Daoy (cell line): Measurements from ENCODE around the gene TKFC. TPM values are rescaled to one million over a fixed set of nuclear protein-coding genes. Genes with fewer than 3 reads are reported as not detected.
A peak's percentile ranks its signal among the peaks of the same experiment; 100 is the strongest.

Experiments used
- DNase-seq: peaks from one replicate; pipeline ENCODE4 v3.0.0-alpha.2; 2015; ENCODE audit warnings: low read depth
- total RNA-seq: library from RNA; depleted of rRNA; stranded (reverse); fragments of >200 nt; shearing (Covaris generic); gene quantifications from 2 replicates; pipeline ENCODE4 v1.2.3, GENCODE V29; 2014

Gene TKFC
- total RNA-seq, 1 experiment from 2014 or later = 28.0 TPM

GRCh38 chr11:61345954-61346843, 13.2 kb downstream of the TKFC start:
- DNase-seq = no peak

GRCh38 chr11:61347916-61348461, 15.0 kb downstream of the TKFC start:
- DNase-seq = peak; percentile 51

GRCh38 chr11:61349189-61349751, 16.2 kb downstream of the TKFC start:
- no peak for DNase-seq

GRCh38 chr11:61349916-61350315, 16.9 kb downstream of the TKFC start:
- no peak for DNase-seq

- DNase-seq = no peak
These were observed 17.3 kb downstream of the TKFC start for GRCh38 chr11:61350336-61350735.

- no peak for DNase-seq
These were observed 17.8 kb downstream of the TKFC start for GRCh38 chr11:61350803-61351202.

GRCh38 chr11:61352038-61352437, 19.0 kb downstream of the TKFC start:
- no peak for DNase-seq

- no peak for DNase-seq
These were observed 20.4 kb downstream of the TKFC start for GRCh38 chr11:61353131-61354067.

- no peak for DNase-seq
These were observed 21.2 kb downstream of the TKFC start for GRCh38 chr11:61354208-61354607.

- DNase-seq = no peak
These were observed 23.7 kb downstream of the TKFC start for GRCh38 chr11:61356706-61357105.

GRCh38 chr11:61357233-61357893, 24.3 kb downstream of the TKFC start:
- DNase-seq = no peak

GRCh38 chr11:61357894-61358239, 24.8 kb downstream of the TKFC start:
- no peak for DNase-seq

GRCh38 chr11:61358566-61358965, 25.5 kb downstream of the TKFC start:
- DNase-seq = no peak

GRCh38 chr11:61359516-61359915, 26.5 kb downstream of the TKFC start:
- DNase-seq = no peak

- no peak for DNase-seq
These were observed 28.3 kb downstream of the TKFC start for GRCh38 chr11:61361237-61361740.

GRCh38 chr11:61361741-61362541, 28.9 kb downstream of the TKFC start, which contains the start of the genes CYB561A3 and TMEM138:
Gene CYB561A3, minus strand, starts transcription at chr11:61361882. Its CDS starts 5,169 bp downstream, at chr11:61356713.
Gene TMEM138, plus strand, starts transcription at chr11:61362374. Its CDS starts 2,017 bp downstream, at chr11:61364391.
- peak; percentile 95 for DNase-seq

- DNase-seq = peak; percentile 43
These were observed 29.5 kb downstream of the TKFC start for GRCh38 chr11:61362542-61362875.

- DNase-seq = no peak
These were observed 31.1 kb downstream of the TKFC start for GRCh38 chr11:61364012-61364675.

- DNase-seq = no peak
These were observed 34.4 kb downstream of the TKFC start for GRCh38 chr11:61367406-61367805.

GRCh38 chr11:61368646-61369045, 35.6 kb downstream of the TKFC start:
- DNase-seq = no peak
